HepG2 (cell line): ENCODE measurements around the gene PIWIL4. TPM values are rescaled to one million over a fixed set of nuclear protein-coding genes. Genes with fewer than 3 reads are reported as not detected.

Experiments used
- ATAC-seq: fragments of 200-7000 bp; cut with Tn5 transposase; 3 replicates; pipeline ENCODE4 v1.9.1; 2020; ENCODE audit warnings: mild to moderate bottlenecking, moderate library complexity
- BruUV-seq: library from RNA; stranded (reverse); fragments of 400-500 nt; replicated peaks from 2 replicates; lab custom pipeline; 2021; lab: Mats Ljungman, UMichigan
- CTCF ChIA-PET: fragments of 300-600 bp; formaldehyde crosslinking; extraction: SDS; loops from one replicate; lab custom pipeline; 2021; ENCODE audit warnings: low total read pairs, inconsistent platforms, low intra/inter-chr PET ratio; lab: Yijun Ruan, JAX
- POLR2A ChIA-PET: fragments of 350-600 bp; sonication (Branson Sonifier 250); formaldehyde crosslinking; loops from one replicate; lab custom pipeline; 2020; ENCODE audit warnings: antibody characterized with exemption, inconsistent platforms; lab: Yijun Ruan, JAX
- DNase-seq: peaks from one replicate; pipeline ENCODE4 v3.0.0-alpha.2; 2015; ENCODE audit warnings: low spot score
- FAIRE-seq: peaks from 3 replicates; lab custom pipeline; 2011; peaks lifted over from hg19 to GRCh38; lab: Jason Lieb, UNC
- H2AFZ ChIP-seq: one replicate; pipeline ENCODE4 v1.6.1; 2011; ENCODE audit warnings: low read length, inconsistent platforms
- H3K27ac ChIP-seq: fragments of 300-600 bp; 3 replicates; pipeline ENCODE4 v1.8.0; 2011; ENCODE audit warnings: mixed run types, mild to moderate bottlenecking, mixed read lengths, low read length, inconsistent platforms; ENCODE audit not compliant: insufficient read depth; ENCODE audit errors: extremely low read length
- H3K27me3 ChIP-seq, 2 experiments: fragments of 200-600 bp in 1 of 2; 2 replicates in 1 of 2; 3 replicates in 1 of 2; pipeline versions ENCODE4 v1.6.0 to v1.8.0; 2011; ENCODE audit warnings: low read length in 2 of 2, mild to moderate bottlenecking in 2 of 2, moderate library complexity in 2 of 2, inconsistent platforms in 1 of 2; ENCODE audit not compliant: insufficient read depth in 2 of 2, control insufficient read depth in 1 of 2
- H3K36me3 ChIP-seq, 2 experiments: fragments of 200-600 bp in 1 of 2; replicated peaks in 1 of 2; 2 replicates in 1 of 2; 3 replicates in 1 of 2; pipeline versions ENCODE4 v1.5.1 to v1.8.0; 2011; ENCODE audit warnings: low read length in 2 of 2, inconsistent platforms in 1 of 2; ENCODE audit not compliant: insufficient read depth in 2 of 2, control insufficient read depth in 1 of 2
- H3K4me1 ChIP-seq: 2 replicates; pipeline ENCODE4 v1.5.1; 2012; ENCODE audit warnings: low read length, inconsistent platforms; ENCODE audit not compliant: insufficient read depth
- H3K4me2 ChIP-seq: 2 replicates; pipeline ENCODE4 v1.6.0; 2011; ENCODE audit warnings: low read depth, low read length, inconsistent platforms
- H3K4me3 ChIP-seq, 3 experiments: fragments of 200-600 bp in 1 of 3; sonication (generic), shearing (Covaris generic) in 1 of 3; replicated peaks in 1 of 3; 2 replicates each; pipeline ENCODE4 v1.5.1; 2011 to 2016; ENCODE audit warnings: low read length in 3 of 3, inconsistent platforms in 2 of 3, low read depth in 2 of 3, mild to moderate bottlenecking in 2 of 3, control low read depth in 1 of 3, mixed read lengths in 1 of 3; ENCODE audit not compliant: insufficient read depth in 1 of 3
- H3K79me2 ChIP-seq: one replicate; pipeline ENCODE4 v1.6.1; 2011; ENCODE audit warnings: low read length, inconsistent platforms; ENCODE audit not compliant: insufficient read depth
- H3K9ac ChIP-seq: 2 replicates; pipeline ENCODE4 v1.6.0; 2011; ENCODE audit warnings: mild to moderate bottlenecking, low read depth, low read length, inconsistent platforms; ENCODE audit not compliant: insufficient read depth
- H3K9me3 ChIP-seq: 2 replicates; pipeline ENCODE4 v1.5.1; 2012; ENCODE audit warnings: mild to moderate bottlenecking, low read length
- H4K20me1 ChIP-seq: 2 replicates; pipeline ENCODE4 v1.6.0; 2011; ENCODE audit warnings: inconsistent platforms, mild to moderate bottlenecking, low read length, moderate library complexity; ENCODE audit not compliant: insufficient read depth
- CEBPB ChIP-seq: IDR thresholded peaks from 2 replicates; pipeline ENCODE4 v1.6.1; 2011; ENCODE audit warnings: low read depth, low read length, improper control_type of control experiment, borderline replicate concordance
- MBD4 ChIP-seq: IDR thresholded peaks from 2 replicates; pipeline ENCODE4 v1.6.1; 2012; ENCODE audit warnings: low read length, inconsistent platforms, borderline replicate concordance
- STAG1 ChIP-seq: sonication (generic); formaldehyde crosslinking; IDR thresholded peaks from 2 replicates; pipeline ENCODE4 v1.4.0; 2020; ENCODE audit warnings: missing genetic modification reagents
- ZBTB10 ChIP-seq: sonication (generic); formaldehyde crosslinking; IDR thresholded peaks from 2 replicates; pipeline ENCODE4 v1.4.0; 2020; ENCODE audit warnings: missing genetic modification reagents, borderline replicate concordance
- ZNF446 ChIP-seq: sonication (generic); formaldehyde crosslinking; IDR thresholded peaks from 2 replicates; pipeline ENCODE4 v1.5.0; 2020; ENCODE audit warnings: mild to moderate bottlenecking, missing genetic modification reagents
- WGBS: methylation state at CpG from one replicate; pipeline ENCODE4 v1.1.6; 2017; ENCODE audit warnings: low lambda C conversion rate; 5-methylcytosine and 5-hydroxymethylcytosine counted together
- in situ Hi-C: cut with HindIII; loops from 2 replicates; pipeline ENCODE4 v1.10.0; 2017; ENCODE audit warnings: low pct_unique_long_range_greater_than_20kb; ENCODE audit not compliant: extremely low pct_ligation_motif_present
- intact Hi-C: fragments of 100-400 bp; cut with micrococcal nuclease; formaldehyde crosslinking; loops from one replicate; pipeline ENCODE4 v1.10.0; 2022; ENCODE audit not compliant: unreplicated experiment
- polyA plus RNA-seq, 8 experiments: library from polyadenylated mRNA; depleted of rRNA in 3 of 8; stranded (reverse) in 7 of 8; unstranded in 1 of 8; fragments of >200 nt; fragmentation: Illumina TruSeq in 4 of 8; extraction: Trizol in 4 of 8; gene quantifications; 2 replicates each; pipeline versions ENCODE4 v1.2.1 to v1.2.3, GENCODE V29; 2011 to 2016; ENCODE audit warnings: low read depth in 4 of 8, missing spikeins in 1 of 8, mixed read lengths in 1 of 8; ENCODE audit not compliant: insufficient read depth in 1 of 8
- total RNA-seq, 5 experiments: library from RNA; depleted of rRNA; stranded (reverse); fragments of >200 nt; fragmentation: Illumina TruSeq; extraction: Trizol; gene quantifications; 2 replicates each; pipeline ENCODE4 v1.2.3, GENCODE V29; 2016; ENCODE audit warnings: low read depth in 1 of 5

The PIWIL4 gene
- total and polyA plus RNA-seq, 2 of the 13 experiments (the other 11 are each of a cell fraction or from before 2014, with no cell fraction given), result 0.08 TPM; not detected in 1

- Histone ChIP-seq H4K20me1 (no peaks in the 10 kb centered on the region), H3K27ac (no peak overlapping the region), H3K4me1 (no peaks in the 10 kb centered on the region), H3K9ac (no peak overlapping the region), H3K36me3 (no peaks in the 10 kb centered on the region), H2AFZ (no peak overlapping the region), H3K4me2 (no peak overlapping the region), H3K4me3 (no peak overlapping the region), H3K79me2 (no peaks in the 10 kb centered on the region), H3K27me3 (no peaks in the 10 kb centered on the region), H3K9me3 (no peaks in the 10 kb centered on the region)
- ChIA-PET POLR2A (no interaction called here), CTCF (no interaction called here)
- no TSS peak for BruUV-seq
- intact Hi-C loops, result no loop called here
- ATAC-seq (no peak), FAIRE-seq (no peak), DNase-seq (no peak)
- 28% methylated on average over 5 of the region's 5 CpGs for WGBS
- in situ Hi-C loops, result no loop called here
- no peak for TF ChIP-seq STAG1 (CRISPR knock-in tag)
- TF ChIP-seq ZNF446 (CRISPR knock-in tag), result no peak
- no peak for TF ChIP-seq MBD4
These were observed 41.4 kb upstream of the PIWIL4 start for GRCh38 chr11:94525546-94526324.

GRCh38 chr11:94526645-94527438, 40.3 kb upstream of the PIWIL4 start:
- no peaks in the 10 kb centered on the region for H3K36me3 ChIP-seq
- H3K27ac ChIP-seq, result no peak overlapping the region
- 2% methylated on average over 4 of the region's 4 CpGs for WGBS
- 0 out of 5 replicates have a peak, but pooled peaks cover 0 to 2% of the 10 kb centered on the region in 2 experiments for H3K27me3 ChIP-seq
- H3K4me3 ChIP-seq, result no peak overlapping the region
- intact Hi-C loops (no loop called here), in situ Hi-C loops (no loop called here)
- H3K9ac ChIP-seq, result no peak overlapping the region
- H3K79me2 ChIP-seq, result no peaks in the 10 kb centered on the region
- H3K4me2 ChIP-seq, result no peak overlapping the region
- no peaks in the 10 kb centered on the region for H4K20me1 ChIP-seq
- no peak for TF ChIP-seq ZBTB10 (CRISPR knock-in tag)
- peak; percentile 55; the same call in 1 of the 2 replicates for TF ChIP-seq CEBPB
- CTCF ChIA-PET, result no interaction called here
- H3K9me3 ChIP-seq, result no peaks in the 10 kb centered on the region
- no peak for ATAC-seq
- no peak overlapping the region for H2AFZ ChIP-seq
- no peaks in the 10 kb centered on the region for H3K4me1 ChIP-seq
- POLR2A ChIA-PET, result no interaction called here
- no peak for DNase-seq
- no peak for FAIRE-seq
- no TSS peak for BruUV-seq
